Measurements from ENCODE around the gene LAMC1.

The LAMC1 gene

DNA sequence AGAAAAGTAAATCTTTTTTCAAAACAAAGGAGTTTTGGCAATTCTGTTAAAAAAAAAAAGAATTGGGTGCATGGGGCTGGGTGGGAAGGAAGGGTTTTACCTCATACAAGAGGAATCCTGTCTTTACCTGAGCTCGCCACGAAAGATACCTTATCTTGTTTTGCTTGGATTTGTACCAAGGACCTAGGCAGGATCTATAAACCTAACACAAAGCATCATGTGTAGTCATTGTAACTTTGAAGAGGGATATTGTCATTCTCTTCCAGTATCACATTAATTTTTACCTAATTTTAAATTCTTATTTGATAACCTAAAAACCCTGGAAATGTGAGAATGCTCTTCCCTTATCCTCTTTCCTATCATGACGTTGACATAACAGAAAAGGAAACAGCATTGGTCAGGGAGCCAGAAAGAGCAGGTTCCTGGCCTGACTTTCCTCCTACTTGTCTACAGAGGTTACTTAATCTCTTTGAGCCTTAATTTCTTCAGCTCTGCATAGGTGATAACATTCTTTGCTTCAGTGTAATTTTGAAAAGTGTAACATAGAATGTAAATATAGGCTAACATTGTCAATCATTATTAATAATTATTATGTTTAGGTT, 4.0 kb upstream of the LAMC1 start:
- H3K4me3 ChIP-seq (ENCODE audit: low read length): no peak overlapping the region
- no peak for DNase-seq (ENCODE audit: low read depth, low spot score)

DNA sequence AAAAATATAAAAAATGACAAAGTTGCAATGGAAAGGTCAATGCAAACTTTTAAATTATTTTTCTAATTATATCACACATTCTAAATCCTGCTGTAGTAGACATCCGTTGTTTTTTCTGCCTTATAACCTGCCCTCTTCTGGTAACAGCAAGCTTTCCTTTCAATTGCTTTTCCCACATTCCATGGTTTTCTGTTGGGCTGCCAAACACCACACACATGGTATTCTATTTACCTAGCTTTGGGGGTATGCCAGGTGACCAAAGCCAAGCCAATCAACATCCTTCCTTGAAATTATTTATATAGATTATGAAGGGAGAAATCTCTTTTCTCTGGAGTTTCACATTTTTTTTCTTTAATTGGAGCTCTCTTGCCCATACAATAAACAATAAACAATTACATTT, 3.4 kb upstream of the LAMC1 start:
- no peak overlapping the region for H3K4me3 ChIP-seq (ENCODE audit: low read length)
- no peak for DNase-seq (ENCODE audit: low read depth, low spot score)

DNA sequence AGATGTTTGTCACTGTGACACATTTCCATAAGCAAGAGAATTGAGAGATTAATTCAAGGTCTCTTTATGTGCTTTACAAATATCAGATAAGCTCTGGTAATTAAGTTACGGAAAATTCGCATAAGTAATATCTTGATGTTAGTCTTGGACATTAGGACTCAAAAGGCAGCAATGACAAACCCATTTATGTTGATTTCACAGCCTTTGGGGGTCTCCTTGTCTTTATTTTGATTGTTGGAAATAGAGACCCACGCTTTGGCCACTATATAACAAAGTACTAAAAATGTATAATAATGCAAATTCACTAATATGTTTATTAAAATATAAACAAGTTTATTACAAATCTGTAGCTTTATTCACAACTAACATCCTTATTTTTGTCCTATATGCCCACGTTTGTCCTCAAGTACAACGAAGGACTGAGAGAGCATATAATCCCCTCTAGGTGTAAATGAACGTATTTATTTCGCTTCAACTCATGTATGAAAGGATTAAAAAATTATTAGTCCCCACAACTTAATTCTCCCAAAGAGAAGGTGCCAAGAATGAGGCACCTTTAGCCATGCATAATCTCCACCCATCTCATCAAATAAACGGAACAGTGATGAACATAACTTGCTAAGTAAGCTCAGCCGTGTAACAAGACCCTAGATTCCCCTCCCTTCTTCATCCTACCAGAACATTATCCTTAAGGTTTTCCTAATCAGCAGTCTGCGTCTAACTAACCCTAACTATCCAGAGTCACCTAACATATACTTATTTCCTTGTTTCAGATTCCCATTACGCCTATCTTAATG, 1.6 kb upstream of the LAMC1 start:
- DNase-seq (ENCODE audit: low read depth, low spot score): no peak
- H3K4me3 ChIP-seq (ENCODE audit: low read length): no peak overlapping the region

GRCh38 chr1:183022202-183023145, 746 bp upstream of the LAMC1 start:
- H3K4me3 ChIP-seq (ENCODE audit: low read length): no peak overlapping the region
- DNase-seq (ENCODE audit: low read depth, low spot score): no peak

- no peak for DNase-seq (ENCODE audit: low read depth, low spot score)
- H3K4me3 ChIP-seq (ENCODE audit: low read length): no peak overlapping the region
These were observed 539 bp downstream of the LAMC1 start for GRCh38 chr1:183023601-183024316.

DNA sequence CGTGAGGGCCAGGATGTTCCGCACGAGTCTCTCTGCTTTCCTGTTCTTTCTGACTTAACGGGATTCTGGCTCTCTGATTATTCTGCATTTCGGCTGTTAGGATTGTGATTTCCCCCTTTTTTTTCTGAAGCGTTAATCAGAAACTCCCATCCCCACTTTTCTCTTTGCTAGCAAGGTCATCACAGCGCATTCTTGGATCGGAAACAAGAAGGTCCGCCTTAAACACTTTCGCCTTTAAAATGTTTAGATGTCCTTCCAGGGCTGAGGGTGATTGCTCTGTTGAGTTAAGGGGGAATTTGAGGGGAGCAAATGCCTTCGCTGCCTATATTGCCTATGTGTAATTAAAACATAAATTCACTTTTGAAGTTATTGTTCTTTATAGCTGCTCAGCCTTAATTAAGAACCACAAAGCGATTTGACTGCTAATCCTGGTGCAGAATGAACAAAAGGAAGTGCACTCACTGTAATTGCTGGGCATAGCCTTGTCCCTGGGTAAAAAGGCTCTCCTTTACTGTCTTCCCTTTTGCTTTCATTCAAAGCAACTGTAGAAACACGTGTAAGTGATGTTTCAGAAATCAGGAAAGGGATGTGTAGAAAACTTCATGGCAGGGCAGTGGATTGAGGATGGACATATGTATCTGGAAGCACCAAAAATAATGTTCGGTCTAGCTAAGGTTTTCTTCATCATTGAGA, 1.2 kb downstream of the LAMC1 start:
- no peak overlapping the region for H3K4me3 ChIP-seq (ENCODE audit: low read length)
- DNase-seq (ENCODE audit: low read depth, low spot score): no peak

DNA sequence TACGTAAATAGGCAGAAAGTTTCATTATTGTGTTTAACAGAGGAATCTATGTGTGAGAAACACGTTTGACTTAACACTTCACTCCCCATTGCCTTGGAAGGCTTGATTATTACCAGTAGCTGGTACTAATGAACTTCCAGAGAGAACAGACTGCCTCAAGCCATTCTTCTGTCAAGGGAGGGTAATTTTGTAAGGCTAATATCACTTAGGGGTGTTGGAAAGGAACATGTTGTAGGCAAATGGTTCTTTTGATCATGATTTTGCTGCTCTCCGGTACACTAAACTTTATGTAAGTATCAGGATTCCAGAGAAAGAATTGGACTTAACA, 1.8 kb downstream of the LAMC1 start:
- H3K4me3 ChIP-seq (ENCODE audit: low read length): no peak overlapping the region
- DNase-seq (ENCODE audit: low read depth, low spot score): no peak

DNA sequence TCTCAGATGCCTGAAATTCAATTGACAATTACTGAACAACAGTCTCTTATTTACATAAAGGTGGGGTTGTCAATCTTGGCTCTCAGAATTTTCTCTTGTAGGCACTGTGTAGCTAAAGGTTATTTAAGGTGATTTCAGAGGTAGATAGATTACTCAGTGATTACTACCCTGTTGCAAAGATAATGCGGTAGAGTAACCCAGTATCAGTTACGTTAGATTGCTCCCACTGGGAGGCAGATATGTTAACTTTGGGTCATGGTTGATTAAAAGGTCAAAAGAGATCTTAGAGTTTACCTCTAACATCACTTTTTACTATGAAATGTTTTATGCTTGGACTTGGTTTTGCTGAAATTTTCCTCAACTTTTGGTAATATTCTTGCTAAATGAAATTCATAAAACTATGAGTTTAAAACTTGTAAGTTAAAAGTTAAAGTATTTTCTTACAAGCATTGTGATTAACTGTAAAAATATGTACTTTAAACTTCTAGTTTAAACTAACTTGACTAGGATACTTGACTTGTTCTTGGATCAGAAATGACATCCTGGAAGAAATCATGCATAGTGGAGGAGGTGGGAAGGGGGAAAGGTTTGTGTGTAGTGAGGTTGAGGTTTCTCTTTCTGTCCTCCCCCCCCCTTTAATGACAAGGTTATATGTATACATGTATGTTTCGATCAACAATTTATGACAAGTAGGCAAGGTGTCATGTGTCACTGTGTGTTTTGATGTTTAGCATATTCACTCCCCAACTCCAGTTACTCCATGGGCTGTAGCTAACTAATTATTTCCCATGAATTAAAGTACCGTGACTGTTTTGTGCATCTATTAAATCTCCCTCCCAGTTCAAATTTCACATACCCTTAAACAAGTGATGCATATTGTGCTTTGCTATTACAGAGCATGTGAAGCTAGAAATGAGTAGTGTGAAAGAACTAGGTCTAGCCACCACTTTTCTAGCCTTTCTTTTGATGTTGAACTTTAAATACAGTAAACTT, 2.9 kb downstream of the LAMC1 start:
- H3K4me3 ChIP-seq (ENCODE audit: low read length): no peak overlapping the region
- DNase-seq (ENCODE audit: low read depth, low spot score): no peak

DNA sequence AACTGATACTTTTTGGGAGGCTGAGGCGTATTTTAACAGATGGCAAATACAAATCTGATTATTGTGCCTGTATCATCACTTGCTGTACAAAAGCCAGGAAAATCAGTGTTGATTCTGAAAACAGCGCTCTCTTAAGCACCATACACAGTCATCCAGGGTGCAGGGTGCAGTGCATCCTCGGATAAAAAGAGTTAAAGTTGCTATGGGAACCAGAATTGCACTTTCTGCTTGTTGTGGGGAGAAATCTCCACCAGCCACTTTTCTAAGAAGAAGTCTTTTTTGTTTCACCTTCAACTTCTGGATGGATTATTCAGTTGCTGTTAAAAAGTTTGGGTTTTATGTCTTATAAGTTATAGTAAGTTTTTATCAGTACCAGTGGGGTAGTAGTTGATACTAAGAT, 3.8 kb downstream of the LAMC1 start:
- DNase-seq (ENCODE audit: low read depth, low spot score): no peak
- H3K4me3 ChIP-seq (ENCODE audit: low read length): no peak overlapping the region

DNA sequence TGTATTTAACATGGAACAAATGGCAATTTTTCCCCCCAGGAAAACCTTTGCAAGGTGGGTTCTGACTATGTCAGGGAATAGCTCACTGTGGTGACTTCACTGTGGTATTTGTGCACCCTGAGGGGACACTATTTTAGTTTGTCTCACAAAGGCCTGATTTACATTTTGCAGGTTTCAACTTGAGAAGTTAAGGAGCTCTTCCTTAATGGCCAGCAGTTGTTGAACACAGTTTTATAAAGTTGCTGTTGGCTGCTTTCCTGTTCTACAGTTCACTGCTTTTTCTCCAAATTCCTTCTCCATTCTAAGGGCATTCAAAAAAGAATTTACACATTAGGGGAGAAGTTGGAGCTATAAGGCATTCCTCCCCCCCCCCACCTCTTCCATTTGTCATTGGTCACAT, 4.6 kb downstream of the LAMC1 start:
- DNase-seq (ENCODE audit: low read depth, low spot score): no peak
- H3K4me3 ChIP-seq (ENCODE audit: low read length): no peak overlapping the region

- no peak overlapping the region for H3K4me3 ChIP-seq (ENCODE audit: low read length)
- no peak for DNase-seq (ENCODE audit: low read depth, low spot score)
These were observed 6.4 kb downstream of the LAMC1 start for GRCh38 chr1:183029591-183030000.

- H3K4me3 ChIP-seq (ENCODE audit: low read length): no peak overlapping the region
- DNase-seq (ENCODE audit: low read depth, low spot score): no peak
These were observed 6.8 kb downstream of the LAMC1 start for GRCh38 chr1:183030053-183030452.

- no peak overlapping the region for H3K4me3 ChIP-seq (ENCODE audit: low read length)
- DNase-seq (ENCODE audit: low read depth, low spot score): no peak
These were observed 9.1 kb downstream of the LAMC1 start for GRCh38 chr1:183032122-183032921.

GRCh38 chr1:183033205-183033604, 10.0 kb downstream of the LAMC1 start:
- no peak overlapping the region for H3K4me3 ChIP-seq (ENCODE audit: low read length)
- peak; percentile 96 for DNase-seq (ENCODE audit: low read depth, low spot score)

- H3K4me3 ChIP-seq (ENCODE audit: low read length): no peak overlapping the region
- no peak for DNase-seq (ENCODE audit: low read depth, low spot score)
These were observed 11.5 kb downstream of the LAMC1 start for GRCh38 chr1:183034682-183035081.

- H3K4me3 ChIP-seq (ENCODE audit: low read length): no peak overlapping the region
- no peak for DNase-seq (ENCODE audit: low read depth, low spot score)
These were observed 15.2 kb downstream of the LAMC1 start for GRCh38 chr1:183038333-183038866.

DNA sequence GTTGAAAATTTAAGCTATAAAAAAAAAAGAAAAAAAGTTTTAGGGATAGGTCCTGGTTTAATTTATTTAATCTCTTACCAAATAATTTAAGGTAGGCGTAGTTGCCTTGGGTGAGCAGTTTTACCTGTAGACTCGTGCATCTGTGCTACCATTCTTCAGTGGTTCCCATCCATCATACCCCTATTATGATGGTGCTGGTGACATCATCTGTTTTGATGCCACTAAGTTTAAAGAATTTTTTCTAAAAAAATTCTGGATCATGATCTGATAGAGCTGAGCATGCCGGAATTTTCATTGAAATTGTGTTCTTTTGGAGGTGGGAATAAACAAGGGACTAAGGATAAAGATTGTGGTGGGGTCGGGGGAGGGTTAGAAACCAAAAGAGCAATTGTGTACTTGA, 15.7 kb downstream of the LAMC1 start:
- no peak overlapping the region for H3K4me3 ChIP-seq (ENCODE audit: low read length)
- DNase-seq (ENCODE audit: low read depth, low spot score): no peak
